T-helper 1 cell treated with Interleukin-12 subunit alpha and Interleukin-12 subunit beta and Interleukin-4 antibody, amounts not matched to agents 30 ng/mL and 1 ng/mL, for 36 hours (primary cell): Measurements from ENCODE around the gene TMEM143. TPM values are rescaled to one million over a fixed set of nuclear protein-coding genes. Genes with fewer than 3 reads are reported as not detected.

Experiments used
- intact Hi-C: fragments of 100-400 bp; cut with micrococcal nuclease; formaldehyde crosslinking; loops from one replicate; pipeline ENCODE4 v1.15.1; 2024
- total RNA-seq: library from RNA; stranded (reverse); gene quantifications from 2 replicates; pipeline ENCODE4 v1.2.3, GENCODE V29; 2022

Gene TMEM143
- total RNA-seq, 1 donor from 2014 or later: 14.7 TPM

GRCh38 chr19:48297975-48298374 is 65.8 kb downstream of the TMEM143 start:
- intact Hi-C loops: no loop called here

- intact Hi-C loops: no loop called here
Observed at GRCh38 chr19:48296963-48297734, 66.6 kb downstream of the TMEM143 start.

GRCh38 chr19:48295458-48295857 is 68.3 kb downstream of the TMEM143 start:
- intact Hi-C loops: no loop called here

GRCh38 chr19:48292798-48293197 is 70.9 kb downstream of the TMEM143 start:
- intact Hi-C loops: no loop called here

- intact Hi-C loops: loop anchor here (1.0 kb wide), 2 partner anchors 24 to 328 kb away; no protein-coding TSS in a partner anchor
Observed at GRCh38 chr19:48291489-48291815, 72.3 kb downstream of the TMEM143 start.

GRCh38 chr19:48290771-48291488 is 72.8 kb downstream of the TMEM143 start:
- intact Hi-C loops: loop anchor here (1.0 kb wide), 2 partner anchors 24 to 328 kb away; no protein-coding TSS in a partner anchor

- intact Hi-C loops: no loop called here
Observed at GRCh38 chr19:48290401-48290770, 73.4 kb downstream of the TMEM143 start.

- intact Hi-C loops: no loop called here
Observed at GRCh38 chr19:48287748-48288147, 76.0 kb downstream of the TMEM143 start.

GRCh38 chr19:48284896-48285295 is 78.8 kb downstream of the TMEM143 start:
- intact Hi-C loops: no loop called here

GRCh38 chr19:48283908-48284307 is 79.8 kb downstream of the TMEM143 start:
- intact Hi-C loops: no loop called here

Other genes starting within 250 kb of the TMEM143 start
- gene LIG1, start 193.6 kb downstream of the TMEM143 start, total RNA-seq: 99.4 and 107 TPM in 2 replicates
- gene ZSWIM9, start 193.3 kb downstream of the TMEM143 start, total RNA-seq: 7.7 and 10.8 TPM in 2 replicates
- 185 and 191 TPM in 2 replicates for gene CARD8, start 108.0 kb downstream of the TMEM143 start, total RNA-seq
- 0.15 TPM in 1 of 2 replicates, not detected in the other for gene ZNF114, start 93.9 kb downstream of the TMEM143 start, total RNA-seq
- 449 and 464 TPM in 2 replicates for gene EMP3, start 38.4 kb downstream of the TMEM143 start, total RNA-seq
- not detected in 2 replicates for gene SYNGR4, start 427 bp upstream of the TMEM143 start, total RNA-seq
- 72.6 and 74.0 TPM in 2 replicates for gene KDELR1, start 27.6 kb upstream of the TMEM143 start, total RNA-seq
- gene GRIN2D, start 29.7 kb upstream of the TMEM143 start, total RNA-seq: 0.25 and 0.32 TPM in 2 replicates
- 45.8 and 52.1 TPM in 2 replicates for gene GRWD1, start 82.0 kb upstream of the TMEM143 start, total RNA-seq
- 1.5 and 1.8 TPM in 2 replicates for gene KCNJ14, start 91.6 kb upstream of the TMEM143 start, total RNA-seq
- 48.1 and 49.0 TPM in 2 replicates for gene CYTH2, start 105.4 kb upstream of the TMEM143 start, total RNA-seq
- 4.5 and 5.0 TPM in 2 replicates for gene LMTK3, start 147.9 kb upstream of the TMEM143 start, total RNA-seq
- gene SULT2B1, start 188.2 kb upstream of the TMEM143 start, total RNA-seq: 0.29 and 0.32 TPM in 2 replicates
- gene SPACA4, start 242.8 kb upstream of the TMEM143 start, total RNA-seq: not detected in 2 replicates